ENCODE results near the gene CBX5. TPM values are rescaled to one million over a fixed set of nuclear protein-coding genes. Genes with fewer than 3 reads are reported as not detected.
A peak's percentile ranks its signal among the peaks of the same experiment; 100 is the strongest.

Gene CBX5
- polyA plus RNA-seq, 1 donor from 2014 or later: 57.1 TPM

DNA sequence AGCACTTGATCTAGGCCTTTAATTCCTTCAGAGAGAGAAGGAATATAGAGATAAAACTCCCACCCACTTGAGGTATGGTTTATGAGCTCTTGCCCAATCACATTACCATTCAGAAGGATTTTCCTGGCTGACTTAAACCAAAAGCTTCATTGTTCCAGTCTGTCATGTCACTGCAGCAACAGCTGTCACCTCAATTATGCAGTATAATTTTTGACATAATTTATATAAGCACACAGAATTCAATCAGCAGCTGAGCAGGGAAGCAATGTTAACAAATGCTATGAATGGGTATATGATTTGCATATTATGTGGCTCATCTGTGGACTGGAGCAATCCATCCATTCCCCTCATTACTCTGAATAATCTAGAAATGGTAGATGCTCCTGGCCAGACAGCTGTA, 40.3 kb downstream of the CBX5 start:
- Histone ChIP-seq H3K79me2 (replicated peaks; ENCODE audit: insufficient read depth, low read length) (no peaks in the 10 kb centered on the region), H2AFZ (ENCODE audit: low read depth, low read length) (no peak overlapping the region), H3K9me2 (ENCODE audit: insufficient read depth, low read length) (no peaks in the 10 kb centered on the region), H3K4me2 (ENCODE audit: low read length) (no peak overlapping the region), H3K9me3 (ENCODE audit: low read length) (no peaks in the 10 kb centered on the region), H3K4me3 (ENCODE audit: low read length) (no peak overlapping the region), H4K20me1 (ENCODE audit: insufficient read depth) (no peaks in the 10 kb centered on the region), H3K27me3 (ENCODE audit: insufficient read depth, low read depth, low read length) (no peaks in the 10 kb centered on the region), H3F3A (ENCODE audit: insufficient read depth, low read length, poor library complexity, severe bottlenecking) (no peaks in the 10 kb centered on the region), H3K9ac (ENCODE audit: low read length) (no peak overlapping the region), H3K27ac (ENCODE audit: low read length) (peak overlapping the region; percentile 2), H3K36me3 (ENCODE audit: insufficient read depth, low read length) (peaks cover 9% of the 10 kb centered on the region)
- TF ChIP-seq EP300 (conservative IDR thresholded peaks at IDR 0.05; ENCODE audit: poor library complexity, severe bottlenecking): no peak
- TF ChIP-seq, protein P1, sequence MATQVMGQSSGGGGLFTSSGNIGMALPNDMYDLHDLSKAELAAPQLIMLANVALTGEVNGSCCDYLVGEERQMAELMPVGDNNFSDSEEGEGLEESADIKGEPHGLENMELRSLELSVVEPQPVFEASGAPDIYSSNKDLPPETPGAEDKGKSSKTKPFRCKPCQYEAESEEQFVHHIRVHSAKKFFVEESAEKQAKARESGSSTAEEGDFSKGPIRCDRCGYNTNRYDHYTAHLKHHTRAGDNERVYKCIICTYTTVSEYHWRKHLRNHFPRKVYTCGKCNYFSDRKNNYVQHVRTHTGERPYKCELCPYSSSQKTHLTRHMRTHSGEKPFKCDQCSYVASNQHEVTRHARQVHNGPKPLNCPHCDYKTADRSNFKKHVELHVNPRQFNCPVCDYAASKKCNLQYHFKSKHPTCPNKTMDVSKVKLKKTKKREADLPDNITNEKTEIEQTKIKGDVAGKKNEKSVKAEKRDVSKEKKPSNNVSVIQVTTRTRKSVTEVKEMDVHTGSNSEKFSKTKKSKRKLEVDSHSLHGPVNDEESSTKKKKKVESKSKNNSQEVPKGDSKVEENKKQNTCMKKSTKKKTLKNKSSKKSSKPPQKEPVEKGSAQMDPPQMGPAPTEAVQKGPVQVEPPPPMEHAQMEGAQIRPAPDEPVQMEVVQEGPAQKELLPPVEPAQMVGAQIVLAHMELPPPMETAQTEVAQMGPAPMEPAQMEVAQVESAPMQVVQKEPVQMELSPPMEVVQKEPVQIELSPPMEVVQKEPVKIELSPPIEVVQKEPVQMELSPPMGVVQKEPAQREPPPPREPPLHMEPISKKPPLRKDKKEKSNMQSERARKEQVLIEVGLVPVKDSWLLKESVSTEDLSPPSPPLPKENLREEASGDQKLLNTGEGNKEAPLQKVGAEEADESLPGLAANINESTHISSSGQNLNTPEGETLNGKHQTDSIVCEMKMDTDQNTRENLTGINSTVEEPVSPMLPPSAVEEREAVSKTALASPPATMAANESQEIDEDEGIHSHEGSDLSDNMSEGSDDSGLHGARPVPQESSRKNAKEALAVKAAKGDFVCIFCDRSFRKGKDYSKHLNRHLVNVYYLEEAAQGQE (IDR thresholded peaks at IDR 0.05; ENCODE audit: borderline replicate concordance): no peak
- no peak for TF ChIP-seq POLR2AphosphoS5 (IDR thresholded peaks at IDR 0.05)

DNA sequence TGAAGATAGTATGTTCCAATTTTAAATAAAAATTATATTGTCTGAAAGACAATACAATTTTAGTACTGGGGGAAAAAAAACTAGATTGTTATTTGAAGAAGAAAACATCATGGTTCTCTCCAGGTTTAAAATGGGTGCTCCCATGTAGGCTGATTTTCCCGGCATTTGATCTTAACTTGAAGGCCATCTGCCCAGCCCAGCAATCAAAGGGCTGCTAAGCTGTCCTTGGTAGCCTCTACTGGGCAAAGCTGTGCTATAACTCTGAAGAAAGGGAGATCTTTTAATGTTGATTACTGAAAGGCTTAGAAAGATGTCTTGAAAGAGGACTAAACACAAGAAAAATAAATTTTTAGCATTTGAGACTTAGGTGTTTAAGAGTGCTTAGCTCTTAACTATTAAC, 41.4 kb downstream of the CBX5 start:
- Histone ChIP-seq H3K9me3 (ENCODE audit: low read length) (no peaks in the 10 kb centered on the region), H4K20me1 (ENCODE audit: insufficient read depth) (no peaks in the 10 kb centered on the region), H3K9me2 (ENCODE audit: insufficient read depth, low read length) (no peaks in the 10 kb centered on the region), H3K4me3 (ENCODE audit: low read length) (no peak overlapping the region), H3K27ac (ENCODE audit: low read length) (no peak overlapping the region), H3K9ac (ENCODE audit: low read length) (no peak overlapping the region), H3K36me3 (ENCODE audit: insufficient read depth, low read length) (peaks cover 9% of the 10 kb centered on the region), H3F3A (ENCODE audit: insufficient read depth, low read length, poor library complexity, severe bottlenecking) (no peaks in the 10 kb centered on the region), H3K79me2 (replicated peaks; ENCODE audit: insufficient read depth, low read length) (no peaks in the 10 kb centered on the region), H2AFZ (ENCODE audit: low read depth, low read length) (no peak overlapping the region), H3K27me3 (ENCODE audit: insufficient read depth, low read depth, low read length) (no peaks in the 10 kb centered on the region), H3K4me2 (ENCODE audit: low read length) (no peak overlapping the region)
- TF ChIP-seq EP300 (conservative IDR thresholded peaks at IDR 0.05; ENCODE audit: poor library complexity, severe bottlenecking) (no peak), MXI1 (conservative IDR thresholded peaks at IDR 0.05; ENCODE audit: poor library complexity, severe bottlenecking) (no peak), RAD21 (conservative IDR thresholded peaks at IDR 0.05) (no peak), SMC3 (conservative IDR thresholded peaks at IDR 0.05; ENCODE audit: poor library complexity) (no peak), TAF1 (IDR thresholded peaks at IDR 0.05; ENCODE audit: low read depth) (no peak), POLR2AphosphoS5 (IDR thresholded peaks at IDR 0.05) (no peak), EZH2 (IDR thresholded peaks at IDR 0.05; ENCODE audit: borderline replicate concordance, insufficient read depth, low read length, poor library complexity, severe bottlenecking) (no peak)
- TF ChIP-seq, protein P2, sequence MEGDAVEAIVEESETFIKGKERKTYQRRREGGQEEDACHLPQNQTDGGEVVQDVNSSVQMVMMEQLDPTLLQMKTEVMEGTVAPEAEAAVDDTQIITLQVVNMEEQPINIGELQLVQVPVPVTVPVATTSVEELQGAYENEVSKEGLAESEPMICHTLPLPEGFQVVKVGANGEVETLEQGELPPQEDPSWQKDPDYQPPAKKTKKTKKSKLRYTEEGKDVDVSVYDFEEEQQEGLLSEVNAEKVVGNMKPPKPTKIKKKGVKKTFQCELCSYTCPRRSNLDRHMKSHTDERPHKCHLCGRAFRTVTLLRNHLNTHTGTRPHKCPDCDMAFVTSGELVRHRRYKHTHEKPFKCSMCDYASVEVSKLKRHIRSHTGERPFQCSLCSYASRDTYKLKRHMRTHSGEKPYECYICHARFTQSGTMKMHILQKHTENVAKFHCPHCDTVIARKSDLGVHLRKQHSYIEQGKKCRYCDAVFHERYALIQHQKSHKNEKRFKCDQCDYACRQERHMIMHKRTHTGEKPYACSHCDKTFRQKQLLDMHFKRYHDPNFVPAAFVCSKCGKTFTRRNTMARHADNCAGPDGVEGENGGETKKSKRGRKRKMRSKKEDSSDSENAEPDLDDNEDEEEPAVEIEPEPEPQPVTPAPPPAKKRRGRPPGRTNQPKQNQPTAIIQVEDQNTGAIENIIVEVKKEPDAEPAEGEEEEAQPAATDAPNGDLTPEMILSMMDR (IDR thresholded peaks at IDR 0.05; ENCODE audit: poor library complexity, severe bottlenecking): no peak
- TF ChIP-seq, protein P1 (IDR thresholded peaks at IDR 0.05; ENCODE audit: borderline replicate concordance): no peak

Measured in neural cell (in vitro differentiated cells).